Glomerular visceral epithelial cell (primary cell): Measurements from ENCODE around the gene MICU1.
"Not testable (repeated sequence)": the region's sequence is repeated elsewhere in the genome, so short reads cannot be mapped to it uniquely, and the experiment has no call there.

Experiments used
- DNase-seq: peaks from one replicate; pipeline ENCODE4 v3.0.0-alpha.2; 2016; ENCODE audit errors: extremely low spot score

MICU1 gene

DNA sequence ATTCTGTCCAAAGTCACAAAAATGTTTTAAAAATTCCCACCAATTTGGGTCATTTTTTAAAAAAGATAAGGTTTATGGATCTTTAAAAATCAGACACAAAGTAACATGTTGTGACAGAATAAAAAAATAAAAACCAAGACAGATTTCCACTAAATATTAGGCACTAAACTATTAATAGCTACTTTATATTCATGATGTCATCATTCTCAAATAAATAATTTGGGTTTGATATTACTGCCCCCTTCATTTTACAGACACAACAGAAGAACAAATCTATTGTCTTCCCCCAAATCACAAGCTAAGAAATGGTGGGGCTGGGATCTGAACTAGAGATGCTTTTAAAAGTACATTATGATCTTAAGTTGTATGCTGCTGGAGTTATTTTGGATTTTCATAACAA lies 119.4 kb downstream of the MICU1 start:
- DNase-seq, result no peak

DNA sequence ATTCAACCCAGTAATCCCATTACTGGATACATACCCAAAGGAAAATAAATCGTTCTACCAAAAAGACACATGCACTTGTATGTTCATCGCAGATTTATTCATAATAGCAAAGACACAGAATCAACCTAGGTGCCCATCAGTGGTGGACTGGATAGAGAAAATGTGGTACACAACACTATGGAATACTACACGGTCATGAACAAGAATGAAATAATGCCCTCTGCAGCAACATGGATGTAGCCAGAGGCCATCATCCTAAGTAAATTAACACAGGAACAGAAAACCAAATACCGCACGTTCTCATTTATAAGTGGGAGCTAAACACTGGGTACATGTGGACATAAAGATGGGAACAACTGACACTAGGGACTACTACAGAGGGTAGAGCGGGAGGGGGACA lies 120.4 kb downstream of the MICU1 start:
- no peak for DNase-seq

DNA sequence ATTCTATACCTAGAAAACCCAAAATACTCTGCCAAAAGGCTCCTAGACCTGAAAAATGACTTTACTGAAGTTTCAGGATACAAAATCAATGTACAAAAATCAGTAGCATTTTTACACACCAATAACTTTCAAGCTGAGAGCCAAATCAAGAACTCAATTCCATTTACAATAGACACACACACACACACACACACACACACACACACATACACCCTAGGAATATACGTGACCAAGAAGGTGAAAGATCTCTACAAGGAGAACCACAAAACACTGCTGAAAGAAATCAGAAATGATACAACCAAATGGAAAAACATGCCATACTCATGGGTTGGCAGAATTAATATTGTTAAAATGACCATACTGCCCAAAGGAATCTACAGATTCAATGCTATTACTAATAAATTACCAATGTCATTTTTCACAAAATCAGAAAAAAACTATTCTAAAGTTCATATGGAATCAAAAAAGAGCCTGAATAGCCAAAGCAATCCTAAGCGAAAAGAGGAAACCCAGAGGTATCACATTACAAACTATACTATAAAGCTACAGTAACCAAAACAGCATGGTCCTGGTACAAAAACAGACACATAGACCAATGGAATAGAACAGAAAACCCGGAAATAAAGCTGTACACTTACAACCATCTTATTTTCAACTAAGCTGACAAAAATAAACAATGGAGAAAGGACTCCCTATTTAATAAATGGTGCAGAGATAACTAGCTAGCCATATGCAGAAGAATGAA lies 122.0 kb downstream of the MICU1 start:
- no peak for DNase-seq

DNA sequence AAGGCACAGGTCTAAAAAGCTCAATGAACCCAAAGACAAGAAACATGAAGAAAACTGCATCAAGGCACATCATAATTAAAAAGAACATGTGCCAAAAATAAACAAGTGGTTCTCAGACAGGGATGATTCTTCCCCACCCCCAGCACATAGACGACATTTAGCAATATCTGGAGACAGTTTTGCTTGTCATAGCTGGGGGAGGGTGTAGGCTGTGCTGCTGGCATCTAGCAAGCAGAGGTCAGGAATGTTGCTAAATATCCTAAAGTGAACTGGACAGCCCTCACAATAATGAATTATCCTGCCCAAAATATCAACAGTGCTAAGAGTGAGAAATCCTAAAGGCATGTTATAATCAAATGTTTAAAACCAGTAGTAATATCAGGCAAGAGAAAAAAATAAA lies 122.6 kb downstream of the MICU1 start:
- DNase-seq, result no peak

DNA sequence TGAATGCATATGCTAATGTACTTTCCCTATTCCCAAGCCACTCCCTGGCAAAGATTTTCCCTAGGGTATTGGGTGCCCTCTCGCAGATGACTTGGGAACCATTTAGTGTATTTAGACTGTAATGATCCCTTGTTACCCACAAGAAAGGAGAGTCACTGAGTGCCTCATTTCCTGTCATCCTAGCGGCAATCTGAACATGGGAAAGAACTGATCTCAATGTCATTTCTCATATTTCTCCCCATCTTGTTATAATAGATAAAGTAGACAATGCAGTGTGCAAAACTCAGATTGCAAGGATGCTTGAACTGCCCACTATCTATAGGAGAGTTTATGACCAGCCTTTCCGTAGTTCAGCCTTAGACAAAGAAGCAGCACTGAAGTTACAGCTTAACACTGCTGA lies 123.3 kb downstream of the MICU1 start:
- no peak for DNase-seq

DNA sequence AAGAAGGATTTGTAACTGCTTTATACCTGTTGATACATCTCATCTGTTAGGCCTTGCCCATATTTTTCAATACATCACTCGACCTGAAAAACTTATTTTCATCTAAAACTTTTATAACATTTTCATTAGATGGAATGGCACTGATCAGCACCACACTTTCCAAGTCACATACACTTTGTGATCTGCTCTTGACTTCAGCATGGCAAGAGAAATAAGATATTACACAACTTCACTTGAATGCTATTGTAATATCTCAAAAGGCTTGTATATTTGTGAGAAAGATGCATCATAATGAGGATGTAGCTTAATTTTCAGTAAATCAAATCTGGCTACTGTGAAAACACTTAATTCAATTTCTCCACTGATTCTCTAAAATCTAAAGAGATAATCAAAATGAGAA lies 126.2 kb downstream of the MICU1 start:
- no peak for DNase-seq

DNA sequence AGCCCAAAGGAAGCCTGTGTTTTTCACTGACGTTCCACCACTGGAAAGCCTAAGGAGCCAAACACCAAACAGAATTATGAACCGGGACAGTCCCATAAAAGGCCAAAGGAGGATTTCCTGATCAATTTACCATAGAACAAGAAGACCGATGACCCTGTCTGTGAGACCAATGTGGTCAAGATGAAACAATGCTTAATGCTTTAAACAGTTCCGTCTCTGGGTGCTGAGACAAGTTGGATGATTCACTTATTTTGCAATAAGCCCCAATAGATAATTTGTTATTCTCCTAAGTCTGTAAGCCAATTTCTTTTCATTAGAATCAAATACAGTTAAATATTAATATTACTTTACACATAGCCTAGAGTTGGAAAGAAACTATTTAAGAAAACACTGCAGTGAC lies 134.9 kb downstream of the MICU1 start:
- no peak for DNase-seq

DNA sequence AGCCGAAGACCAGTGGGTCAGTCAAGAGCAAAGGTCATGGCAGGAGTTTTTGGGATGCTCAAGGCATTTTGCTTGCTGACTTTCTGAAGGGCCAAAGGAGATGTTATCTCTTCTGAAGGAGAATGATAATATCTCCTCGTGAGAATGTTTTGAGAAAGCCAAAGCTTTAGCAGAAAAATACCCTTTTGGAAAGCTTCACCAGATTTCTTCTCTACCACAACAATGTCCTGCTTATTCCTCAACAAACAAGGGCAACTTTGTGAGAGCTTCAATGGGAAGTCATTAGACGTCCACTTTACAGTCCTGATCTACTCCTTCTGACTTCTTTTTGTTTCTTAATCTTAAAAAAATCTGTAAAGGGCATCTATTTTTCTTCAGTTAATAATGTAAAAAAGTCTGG lies 138.4 kb downstream of the MICU1 start:
- DNase-seq, result no peak

DNA sequence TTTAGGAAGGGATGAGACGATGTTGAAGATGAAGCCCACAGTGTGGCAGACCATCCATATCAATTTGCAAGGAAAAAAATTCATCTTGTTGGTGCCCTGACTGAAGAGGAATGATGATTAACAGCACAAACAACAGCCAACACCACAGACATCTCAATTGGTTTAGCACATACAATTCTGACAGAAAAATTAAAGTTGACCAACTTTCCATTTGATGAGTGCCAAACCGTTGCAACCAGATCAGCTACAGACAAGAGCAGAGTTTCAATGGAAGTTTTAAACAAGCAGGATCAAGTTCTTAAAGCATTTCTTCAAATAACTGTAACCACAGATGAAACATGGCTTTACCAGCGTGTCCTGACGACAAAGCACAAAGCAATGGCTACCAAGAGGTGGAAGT lies 138.8 kb downstream of the MICU1 start:
- DNase-seq, result no peak

DNA sequence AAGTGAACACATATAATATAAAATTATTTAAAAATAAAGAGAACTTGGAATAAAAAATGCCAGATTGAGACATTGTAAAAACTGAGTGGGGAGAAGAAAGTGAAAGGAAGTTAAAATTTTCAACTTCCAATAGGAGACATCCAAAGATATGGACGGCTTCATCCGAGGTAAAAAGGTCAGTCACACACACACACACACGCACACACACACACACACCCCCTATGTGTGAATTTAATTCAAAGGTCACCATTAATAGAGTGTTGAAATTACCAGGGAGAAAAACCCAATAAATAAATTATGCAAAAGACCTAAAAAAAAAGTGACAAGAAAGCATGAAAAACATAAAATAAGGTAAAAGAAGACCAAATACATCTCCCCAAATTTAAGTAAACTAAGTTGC lies 140.2 kb downstream of the MICU1 start:
- no peak for DNase-seq

DNA sequence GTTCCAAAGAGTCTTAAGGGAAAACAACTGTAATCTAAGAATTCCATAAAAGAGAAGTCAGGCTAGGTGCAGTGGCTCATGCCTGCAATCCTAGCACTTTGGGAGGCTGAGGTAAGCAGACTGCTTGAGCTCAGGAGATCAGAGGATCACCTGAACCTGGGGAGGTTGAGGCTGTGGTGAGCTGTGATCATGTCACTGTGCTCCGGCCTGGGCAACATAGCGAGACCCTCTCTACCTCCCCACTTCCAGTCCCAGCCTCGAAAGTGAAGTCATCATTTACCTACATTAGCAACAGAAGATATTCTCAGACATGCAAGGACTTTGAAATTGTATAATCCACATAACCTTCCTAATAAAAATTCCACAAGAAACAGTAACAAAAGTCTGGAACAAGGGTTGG lies 141.4 kb downstream of the MICU1 start:
- DNase-seq, result no peak

DNA sequence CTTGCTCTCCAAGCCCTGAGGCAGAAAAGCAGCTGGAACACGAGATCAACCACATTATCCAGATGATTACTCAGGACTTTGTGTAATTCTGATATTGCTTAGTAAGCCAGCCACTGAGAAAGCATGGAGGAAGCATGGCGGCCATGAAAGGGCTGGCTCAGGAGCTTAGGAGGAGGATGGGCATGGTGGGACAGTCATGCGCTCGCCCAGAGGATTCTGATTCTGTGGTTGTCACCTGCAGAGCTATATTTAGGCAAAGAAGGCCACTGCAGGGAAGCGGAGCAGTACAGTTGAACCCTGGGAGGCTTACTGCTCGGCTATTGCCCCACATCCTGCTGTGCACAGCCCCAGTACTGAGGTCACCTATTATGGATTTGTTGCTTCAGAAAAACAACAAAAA lies 142.4 kb downstream of the MICU1 start:
- DNase-seq, result no peak

DNA sequence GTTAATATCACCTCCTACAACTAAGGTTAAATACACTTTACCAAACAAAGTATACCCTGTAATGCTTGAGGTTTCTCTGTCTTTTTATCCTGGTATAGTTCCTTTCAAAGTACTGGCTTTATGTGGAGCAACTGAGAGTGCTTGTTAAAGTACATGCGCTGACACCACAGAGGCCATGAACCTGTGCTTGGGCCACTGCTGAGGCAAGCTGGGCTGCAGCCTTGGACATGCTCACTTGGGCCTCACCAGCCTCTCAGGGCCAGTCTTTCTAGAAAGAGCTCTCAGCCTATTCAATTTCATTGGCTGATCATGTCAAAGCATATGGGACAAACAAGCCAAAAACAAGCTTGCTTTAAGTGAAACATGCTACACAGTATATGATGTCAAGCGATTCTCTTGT lies 145.0 kb downstream of the MICU1 start:
- DNase-seq, result no peak

DNA sequence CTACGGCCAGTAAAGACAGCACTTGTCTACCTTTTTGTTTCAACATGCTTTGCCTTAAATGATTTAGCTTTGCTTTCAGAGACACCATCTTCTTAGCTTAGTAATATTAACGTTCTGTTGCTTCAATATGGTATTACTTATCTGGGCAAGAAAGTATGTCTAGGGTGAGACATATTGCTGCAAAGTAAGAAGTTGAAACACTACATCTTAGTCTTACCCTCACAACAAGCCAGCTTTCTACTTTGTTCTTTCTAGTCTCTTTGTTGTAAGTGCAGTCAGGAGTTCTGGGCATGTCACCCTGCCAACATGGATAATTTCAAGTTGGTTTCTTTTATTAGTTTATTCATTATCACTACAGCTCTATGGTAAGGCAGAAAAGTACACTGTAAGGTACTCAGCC lies 148.4 kb downstream of the MICU1 start:
- no peak for DNase-seq

DNA sequence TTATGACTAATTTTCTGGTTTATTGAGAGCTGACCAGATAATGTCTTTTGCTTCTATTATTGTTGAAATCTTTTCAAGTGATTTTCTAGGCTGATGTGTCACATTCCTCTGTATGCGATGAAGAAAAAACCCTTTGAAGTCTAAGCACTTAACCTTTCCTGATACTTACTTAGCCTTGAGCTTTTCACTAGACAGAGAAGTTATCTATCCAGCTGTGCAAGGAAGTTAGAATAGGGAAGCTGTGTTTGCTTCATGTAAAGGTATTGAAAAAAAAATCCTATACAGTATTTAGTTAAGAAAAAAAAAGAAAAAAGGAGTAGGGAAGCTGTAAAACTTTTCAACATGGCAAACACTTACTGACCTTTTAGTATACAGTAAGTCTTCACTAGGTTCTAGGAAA lies 153.6 kb downstream of the MICU1 start:
- no peak for DNase-seq

DNA sequence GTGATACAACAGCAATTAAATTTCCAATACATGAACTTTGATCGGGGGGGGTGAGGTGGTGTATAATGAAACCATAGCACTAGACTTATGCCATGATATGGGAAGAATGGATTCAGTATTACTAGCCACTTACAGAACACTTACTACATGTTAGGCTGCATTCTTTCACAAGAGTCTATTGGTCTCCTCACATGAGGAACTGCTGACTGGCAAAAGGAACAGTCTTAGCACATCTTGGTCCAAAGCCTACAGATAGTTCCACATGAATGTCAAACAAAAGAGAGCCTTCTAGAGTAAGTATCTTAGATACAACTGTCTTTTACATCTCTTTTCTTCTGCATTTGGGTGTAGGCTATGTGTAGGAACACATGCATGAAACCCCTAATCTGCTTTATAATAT lies 155.2 kb downstream of the MICU1 start:
- DNase-seq, result no peak

DNA sequence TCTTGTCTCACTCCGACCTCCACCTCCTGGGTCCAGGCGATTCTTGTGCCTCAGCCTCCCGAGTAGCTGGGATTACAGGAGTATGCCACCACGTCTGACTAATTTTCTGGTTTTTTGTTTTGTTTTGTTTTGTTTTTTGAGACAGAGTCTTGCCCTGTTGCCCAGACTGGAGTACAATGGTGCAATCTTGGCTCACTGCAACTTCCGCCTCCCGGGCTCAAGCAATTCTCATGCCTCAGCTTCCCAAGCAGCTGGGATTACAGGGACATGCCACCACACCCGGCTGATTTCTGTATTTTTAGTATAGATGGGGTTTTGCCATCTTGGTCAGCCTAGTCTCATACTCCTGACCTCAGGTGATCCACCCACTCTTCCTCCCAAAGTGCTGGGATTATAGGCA lies 158.8 kb downstream of the MICU1 start:
- not testable (repeated sequence) for DNase-seq

DNA sequence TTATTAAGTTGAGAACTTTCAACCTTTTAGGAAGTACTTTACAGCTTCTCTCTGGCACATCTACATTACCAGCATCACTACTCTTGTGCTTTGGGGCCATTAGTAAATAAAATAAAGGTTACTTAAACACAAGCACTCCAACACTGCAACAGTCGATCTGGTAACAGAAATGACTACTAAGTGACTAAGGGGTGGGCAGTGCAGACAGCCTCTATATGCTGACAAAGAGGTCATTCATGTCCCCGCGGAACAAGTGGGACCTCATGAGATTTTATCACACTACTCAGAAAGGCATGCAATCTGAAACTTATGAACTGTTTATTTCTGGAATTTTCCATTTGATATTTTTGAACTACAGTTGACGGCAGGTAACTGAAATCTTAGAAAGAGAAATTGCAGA lies 159.9 kb downstream of the MICU1 start:
- no peak for DNase-seq

DNA sequence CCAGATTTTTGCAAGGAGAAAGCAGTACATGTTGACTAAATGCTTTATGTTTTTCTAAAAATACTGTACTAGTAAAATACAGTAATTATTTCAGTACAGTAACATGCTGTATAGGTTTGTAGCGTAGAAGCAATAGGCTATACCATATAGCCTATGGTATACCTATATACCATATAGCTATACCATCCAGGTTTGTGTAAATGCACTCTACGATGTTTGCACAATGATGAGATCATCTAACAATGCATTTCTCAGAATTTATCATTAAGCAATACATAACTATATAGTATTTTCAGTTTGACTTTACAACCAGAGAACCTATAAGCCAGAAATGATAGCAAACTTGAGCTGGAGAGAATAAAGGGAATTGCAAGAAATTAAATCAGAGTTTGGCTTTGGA lies 161.4 kb downstream of the MICU1 start:
- DNase-seq, result no peak

DNA sequence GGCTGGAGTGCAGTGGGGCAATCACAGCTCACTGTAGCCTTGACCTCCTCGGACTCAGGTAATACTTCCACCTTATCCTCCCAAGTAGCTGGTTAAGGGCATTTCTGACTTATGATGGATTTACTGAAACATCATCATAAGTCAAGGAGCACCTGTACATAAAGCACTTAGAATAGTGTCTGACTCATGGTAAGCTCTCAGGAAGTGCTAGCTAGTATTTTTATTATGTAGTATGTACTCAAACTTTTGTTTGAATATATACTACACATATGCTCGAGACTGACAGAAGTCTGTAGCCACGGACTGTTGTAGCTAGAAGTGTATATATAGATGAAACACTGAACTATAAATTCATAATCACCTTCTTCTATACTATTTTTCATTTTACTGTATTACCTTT lies 163.6 kb downstream of the MICU1 start:
- DNase-seq, result no peak

DNA sequence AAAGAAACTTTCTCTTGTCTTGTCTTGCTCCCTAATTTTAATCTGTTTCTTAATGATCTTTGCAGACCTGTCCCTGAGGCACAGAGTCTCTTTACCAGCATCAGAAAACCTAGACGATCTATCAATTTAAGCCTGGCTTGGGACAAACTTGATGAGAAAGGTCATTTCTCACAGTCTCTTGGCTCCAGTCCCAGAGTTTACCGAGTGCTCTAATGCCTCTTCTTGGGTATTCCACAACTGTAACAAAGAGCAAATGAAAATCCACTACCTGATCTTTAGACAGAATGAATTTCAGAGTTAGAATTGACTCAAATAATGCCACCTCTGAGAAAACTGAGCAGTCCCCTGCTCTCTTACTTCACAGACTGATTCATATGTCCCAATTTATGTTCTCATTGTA lies 164.8 kb downstream of the MICU1 start:
- DNase-seq, result no peak

DNA sequence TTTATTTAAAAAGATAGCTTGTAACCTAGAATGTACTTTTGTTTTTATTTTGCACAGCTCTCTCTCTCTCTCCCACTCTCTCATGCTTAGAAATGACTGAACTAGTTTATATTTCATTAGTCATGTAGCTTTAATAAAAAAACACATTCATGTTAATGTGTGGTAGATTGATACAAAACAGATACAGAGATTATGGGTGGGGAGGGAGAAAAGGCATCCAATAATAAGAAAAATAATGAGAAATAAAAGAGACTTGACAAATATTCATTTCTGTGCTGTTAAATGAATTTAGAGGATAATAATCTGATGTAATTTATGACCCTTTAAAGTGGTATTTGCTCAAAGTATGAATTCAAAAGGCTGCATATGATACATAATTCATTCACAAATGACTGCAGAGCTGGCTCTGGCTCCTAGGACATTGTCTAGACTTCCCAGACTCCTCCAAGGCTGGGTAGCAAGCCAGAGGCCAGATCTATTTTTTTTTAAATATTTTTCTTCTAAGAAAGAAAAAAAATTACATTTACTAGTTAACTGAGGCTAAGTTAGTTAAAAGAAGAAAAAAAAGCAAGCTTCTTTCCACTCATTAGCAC lies 165.5 kb downstream of the MICU1 start:
- no peak for DNase-seq

DNA sequence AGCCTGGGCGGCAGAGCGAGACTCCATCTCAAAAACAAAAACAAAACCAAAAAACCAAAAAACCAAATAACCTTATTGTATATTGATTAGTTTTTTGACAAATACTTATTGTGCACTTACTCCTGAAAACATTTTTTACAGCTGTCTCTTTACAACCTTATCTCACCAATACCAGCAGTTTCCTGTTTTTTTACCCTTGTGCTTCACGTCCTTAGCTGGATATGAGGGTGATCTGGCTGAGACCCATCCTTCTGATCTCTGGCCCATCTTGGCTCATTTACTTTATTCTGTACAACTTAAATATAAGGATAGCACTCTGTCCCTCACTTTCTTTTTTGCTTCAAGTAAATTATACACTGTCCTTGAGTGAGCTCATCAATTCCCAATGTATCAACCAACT lies 166.6 kb downstream of the MICU1 start:
- DNase-seq, result no peak
